ENCODE measurements around the gene CAMK2A. TPM values are rescaled to one million over a fixed set of nuclear protein-coding genes. Genes with fewer than 3 reads are reported as not detected.

CAMK2A gene
- total RNA-seq, 2 donors from 2014 or later = not detected

DNA sequence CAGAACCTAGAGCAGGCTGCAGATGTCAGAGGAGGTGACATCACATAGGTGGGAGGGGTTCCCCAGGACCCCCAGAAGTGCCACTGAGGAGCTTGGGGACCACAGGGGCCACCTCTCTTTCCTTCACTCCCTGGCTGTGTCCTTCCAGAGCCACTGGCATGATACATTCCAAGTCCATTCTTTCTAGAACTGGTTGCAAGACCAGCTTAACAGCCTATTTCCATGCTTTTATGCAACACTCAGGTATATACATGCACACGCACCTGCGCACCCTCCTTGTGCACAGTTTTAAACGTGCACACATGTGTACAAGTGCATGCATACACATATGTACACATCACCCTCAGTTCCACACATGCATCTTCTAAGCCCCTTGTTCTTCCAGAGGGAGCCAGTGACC, 60.0 kb downstream of the CAMK2A start:
- H3K27ac Mint-ChIP-seq = no peak overlapping the region
- H3K9me3 Mint-ChIP-seq = no peaks in the 10 kb centered on the region
- no peak overlapping the region for H3K4me3 Mint-ChIP-seq
- no peaks in the 10 kb centered on the region for H3K4me1 Mint-ChIP-seq (ENCODE audit: low read depth in 2 of 2)
- no peaks in the 10 kb centered on the region for H3K27me3 Mint-ChIP-seq
- no peaks in the 10 kb centered on the region for H3K36me3 Mint-ChIP-seq
- ATAC-seq = no peak
- no peak for DNase-seq (ENCODE audit: low spot score)

DNA sequence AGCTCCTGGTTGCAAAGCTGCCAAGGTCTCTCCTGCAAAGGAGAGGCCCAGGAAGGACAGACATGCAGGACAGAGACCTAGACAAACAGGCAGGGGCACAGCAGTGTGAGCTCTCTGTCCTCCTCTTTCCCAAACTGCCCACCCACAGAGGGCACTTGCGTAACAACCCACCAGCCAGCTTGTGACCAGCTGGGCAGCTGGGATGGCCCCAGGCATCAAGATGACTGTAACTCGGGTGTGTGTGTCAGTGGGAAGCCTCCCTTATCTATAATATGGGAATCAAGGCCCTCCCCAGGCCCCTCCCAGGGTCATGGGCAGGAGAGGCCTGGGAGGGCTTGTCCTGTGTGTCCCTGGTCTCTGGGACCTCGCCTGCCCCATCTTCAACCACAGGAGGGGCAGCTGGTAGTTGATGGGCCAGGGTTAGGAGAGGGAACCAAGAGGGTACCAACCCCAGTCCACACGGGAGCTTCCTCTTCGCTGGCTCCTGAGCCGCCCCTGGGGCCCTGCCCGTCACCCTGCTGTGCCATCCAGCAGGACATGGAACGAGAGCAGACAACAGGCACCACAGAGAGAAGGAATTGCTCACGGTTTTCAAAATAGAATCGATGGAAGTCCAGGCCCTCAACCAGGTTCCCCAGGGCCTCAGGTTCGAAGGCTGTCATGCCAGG, 61.8 kb downstream of the CAMK2A start:
- DNase-seq (ENCODE audit: low spot score) = peak; percentile 13
- no peaks in the 10 kb centered on the region for H3K27me3 Mint-ChIP-seq
- H3K27ac Mint-ChIP-seq = no peak overlapping the region
- no peaks in the 10 kb centered on the region for H3K9me3 Mint-ChIP-seq
- no peak overlapping the region for H3K4me3 Mint-ChIP-seq
- H3K36me3 Mint-ChIP-seq = no peaks in the 10 kb centered on the region
- ATAC-seq = no peak
- H3K4me1 Mint-ChIP-seq (ENCODE audit: low read depth in 2 of 2) = no peaks in the 10 kb centered on the region

DNA sequence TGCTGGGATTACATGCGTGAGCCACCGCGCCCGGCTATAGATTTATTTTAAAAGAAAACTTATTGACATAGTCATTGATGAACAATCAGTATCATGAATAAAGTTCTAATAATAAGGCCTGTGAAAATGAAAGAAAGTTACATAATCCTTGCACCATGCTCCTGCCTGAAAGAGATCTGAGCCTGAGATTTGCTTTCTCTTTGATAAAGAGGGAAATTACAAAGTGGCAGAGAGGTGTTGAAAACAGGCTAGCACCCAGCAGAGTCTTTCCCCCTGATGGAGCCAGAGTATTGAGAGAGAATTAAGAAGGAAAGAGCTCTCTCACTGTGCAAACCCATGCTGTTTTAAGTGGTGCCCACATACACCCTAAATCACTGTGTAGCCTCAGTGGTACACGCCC, 62.5 kb downstream of the CAMK2A start:
- ATAC-seq (no peak), DNase-seq (ENCODE audit: low spot score) (no peak)
- H3K27me3 Mint-ChIP-seq = no peaks in the 10 kb centered on the region
- no peaks in the 10 kb centered on the region for H3K36me3 Mint-ChIP-seq
- H3K4me1 Mint-ChIP-seq (ENCODE audit: low read depth in 2 of 2) = no peaks in the 10 kb centered on the region
- no peak overlapping the region for H3K4me3 Mint-ChIP-seq
- H3K27ac Mint-ChIP-seq = no peak overlapping the region
- H3K9me3 Mint-ChIP-seq = no peaks in the 10 kb centered on the region

DNA sequence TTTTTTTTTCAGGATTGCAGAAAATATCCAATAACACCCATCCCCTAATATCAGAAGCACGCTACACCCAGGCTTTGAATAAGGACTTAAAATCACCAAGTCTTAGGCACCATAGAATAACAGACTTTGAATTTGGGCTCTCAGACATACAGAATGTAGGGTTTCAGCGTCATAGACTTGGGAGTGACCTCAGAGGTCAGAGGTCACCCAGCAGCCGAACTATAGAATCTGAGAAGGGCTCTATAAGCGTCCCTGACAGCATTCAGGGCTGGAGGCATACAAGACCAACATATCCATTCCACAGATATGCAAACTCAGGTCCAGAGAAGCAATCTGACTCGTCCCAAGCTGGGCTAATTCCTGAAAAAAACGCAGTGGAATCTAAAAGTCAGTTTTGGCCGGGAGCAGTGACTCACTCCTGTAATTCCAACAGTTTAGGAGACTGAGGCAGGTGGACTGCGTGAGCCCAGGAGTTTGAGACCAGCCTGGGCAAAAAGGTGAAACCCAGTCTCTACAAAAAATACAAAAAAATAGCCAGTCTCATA, 65.0 kb downstream of the CAMK2A start:
- H3K4me3 Mint-ChIP-seq = no peak overlapping the region
- DNase-seq (ENCODE audit: low spot score) (no peak), ATAC-seq (no peak)
- H3K27ac Mint-ChIP-seq = no peak overlapping the region
- no peaks in the 10 kb centered on the region for H3K9me3 Mint-ChIP-seq
- H3K27me3 Mint-ChIP-seq = peaks cover 0 to 6% of the 10 kb centered on the region in 2 donors
- H3K4me1 Mint-ChIP-seq (ENCODE audit: low read depth in 2 of 2) = no peaks in the 10 kb centered on the region
- H3K36me3 Mint-ChIP-seq = no peaks in the 10 kb centered on the region

DNA sequence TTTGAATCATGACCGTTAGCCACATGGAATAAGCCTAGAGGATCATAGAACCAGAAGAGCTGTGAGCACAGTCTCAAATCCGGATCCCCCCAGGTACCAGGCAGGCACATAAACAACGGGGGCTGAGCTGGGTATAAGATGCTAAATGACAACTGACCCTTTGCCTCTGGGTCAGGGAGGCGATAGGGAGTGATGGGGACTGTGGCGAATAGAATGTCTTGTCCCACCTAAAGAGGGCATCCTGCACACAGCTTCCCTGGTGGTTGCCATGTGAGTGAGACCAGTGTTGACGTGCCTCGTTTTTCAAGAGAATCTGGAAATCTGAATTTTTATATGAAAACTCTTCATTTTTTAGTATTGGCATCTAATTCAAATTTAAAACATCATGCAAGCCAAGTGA, 66.1 kb downstream of the CAMK2A start:
- Mint-ChIP-seq H3K36me3 (no peaks in the 10 kb centered on the region), H3K9me3 (no peaks in the 10 kb centered on the region), H3K4me1 (ENCODE audit: low read depth in 2 of 2) (no peaks in the 10 kb centered on the region), H3K27ac (no peak overlapping the region), H3K4me3 (no peak overlapping the region), H3K27me3 (peaks cover 0 to 6% of the 10 kb centered on the region in 2 donors)
- DNase-seq (ENCODE audit: low spot score) (no peak), ATAC-seq (no peak)

DNA sequence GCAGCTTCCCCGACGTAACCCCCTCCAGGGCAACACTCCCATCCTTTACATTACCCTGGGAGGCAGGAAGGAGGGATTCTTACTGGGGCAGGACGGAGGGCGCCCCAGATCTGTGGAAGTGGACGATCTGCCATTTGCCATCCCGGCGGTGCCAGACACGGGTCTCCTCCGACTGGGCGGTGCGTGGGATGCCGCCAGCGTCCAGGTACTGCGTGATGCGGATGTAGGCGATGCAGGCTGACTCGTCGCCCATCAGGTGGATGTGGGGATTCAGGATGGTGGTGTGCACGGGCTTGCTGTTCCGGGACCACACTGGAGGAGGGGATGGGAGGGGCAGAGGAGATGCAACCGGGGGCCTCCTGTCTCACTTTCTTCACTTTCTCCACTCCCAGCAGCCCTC, 66.7 kb downstream of the CAMK2A start:
- H3K27ac Mint-ChIP-seq = no peak overlapping the region
- ATAC-seq = no peak
- H3K4me1 Mint-ChIP-seq (ENCODE audit: low read depth in 2 of 2) = peaks cover 2 to 3% of the 10 kb centered on the region in 2 donors
- H3K27me3 Mint-ChIP-seq = peaks cover 0 to 8% of the 10 kb centered on the region in 2 donors
- no peak overlapping the region for H3K4me3 Mint-ChIP-seq
- H3K36me3 Mint-ChIP-seq = no peaks in the 10 kb centered on the region
- H3K9me3 Mint-ChIP-seq = no peaks in the 10 kb centered on the region
- no peak for DNase-seq (ENCODE audit: low spot score)

- Mint-ChIP-seq H3K4me3 (no peak overlapping the region), H3K4me1 (ENCODE audit: low read depth in 2 of 2) (peaks cover 3 to 5% of the 10 kb centered on the region in 2 donors), H3K9me3 (no peaks in the 10 kb centered on the region), H3K36me3 (no peaks in the 10 kb centered on the region), H3K27me3 (peaks cover 0 to 17% of the 10 kb centered on the region in 2 donors), H3K27ac (no peak overlapping the region)
- ATAC-seq (no peak), DNase-seq (ENCODE audit: low spot score) (no peak)
Measured at GRCh38 chr5:150221471-150221870, 68.1 kb downstream of the CAMK2A start.

GRCh38 chr5:150219861-150220260, 69.7 kb downstream of the CAMK2A start:
- ATAC-seq (no peak), DNase-seq (ENCODE audit: low spot score) (no peak)
- H3K36me3 Mint-ChIP-seq = no peaks in the 10 kb centered on the region
- H3K27ac Mint-ChIP-seq = no peak overlapping the region
- no peaks in the 10 kb centered on the region for H3K9me3 Mint-ChIP-seq
- peaks cover 3 to 5% of the 10 kb centered on the region in 2 donors for H3K4me1 Mint-ChIP-seq (ENCODE audit: low read depth in 2 of 2)
- H3K4me3 Mint-ChIP-seq = no peak overlapping the region
- peaks cover 0 to 17% of the 10 kb centered on the region in 2 donors for H3K27me3 Mint-ChIP-seq

- Mint-ChIP-seq H3K4me3 (no peak overlapping the region), H3K27ac (no peak overlapping the region), H3K4me1 (ENCODE audit: low read depth in 2 of 2) (peaks cover 3 to 5% of the 10 kb centered on the region in 2 donors), H3K36me3 (no peaks in the 10 kb centered on the region), H3K27me3 (peaks cover 0 to 17% of the 10 kb centered on the region in 2 donors), H3K9me3 (no peaks in the 10 kb centered on the region)
- ATAC-seq (no peak), DNase-seq (ENCODE audit: low spot score) (no peak)
Measured at GRCh38 chr5:150219142-150219541, 70.4 kb downstream of the CAMK2A start.

GRCh38 chr5:150218693-150219035, 70.9 kb downstream of the CAMK2A start:
- no peaks in the 10 kb centered on the region for H3K9me3 Mint-ChIP-seq
- DNase-seq (ENCODE audit: low spot score) (no peak), ATAC-seq (no peak)
- peaks cover 3 to 5% of the 10 kb centered on the region in 2 donors for H3K4me1 Mint-ChIP-seq (ENCODE audit: low read depth in 2 of 2)
- H3K4me3 Mint-ChIP-seq = no peak overlapping the region
- H3K36me3 Mint-ChIP-seq = no peaks in the 10 kb centered on the region
- H3K27me3 Mint-ChIP-seq = peaks cover 0 to 17% of the 10 kb centered on the region in 2 donors
- no peak overlapping the region for H3K27ac Mint-ChIP-seq

- peak; percentile 80 to 83 for ATAC-seq
- H3K27me3 Mint-ChIP-seq = peaks cover 0 to 17% of the 10 kb centered on the region in 2 donors
- H3K4me1 Mint-ChIP-seq (ENCODE audit: low read depth in 2 of 2) = peaks cover 3 to 5% of the 10 kb centered on the region in 2 donors
- no peak overlapping the region for H3K27ac Mint-ChIP-seq
- H3K36me3 Mint-ChIP-seq = no peaks in the 10 kb centered on the region
- H3K9me3 Mint-ChIP-seq = no peaks in the 10 kb centered on the region
- no peak overlapping the region for H3K4me3 Mint-ChIP-seq
- peak; percentile 81 for DNase-seq (ENCODE audit: low spot score)
Measured at GRCh38 chr5:150217873-150218692, 71.5 kb downstream of the CAMK2A start.

DNA sequence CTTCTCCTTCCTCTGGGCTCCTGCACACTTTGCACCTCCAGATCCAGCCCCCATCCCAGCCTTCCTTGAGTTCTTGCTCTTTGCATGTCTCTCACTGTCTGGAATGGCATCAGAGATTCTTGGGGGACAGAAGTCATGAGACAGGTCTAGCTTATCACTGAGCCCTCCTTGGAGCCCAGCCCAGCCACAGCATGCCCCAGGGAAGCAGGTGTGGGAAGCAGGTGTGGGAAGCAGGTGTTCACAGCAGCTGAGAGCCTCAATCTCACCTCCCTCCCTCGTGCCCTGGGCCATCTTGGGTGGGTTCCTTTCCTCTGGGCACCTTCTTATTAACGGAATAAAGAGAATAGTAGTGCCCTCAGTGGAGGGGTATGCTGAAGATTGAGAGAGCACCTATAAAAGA, 72.5 kb downstream of the CAMK2A start:
- peaks cover 3 to 5% of the 10 kb centered on the region in 2 donors for H3K4me1 Mint-ChIP-seq (ENCODE audit: low read depth in 2 of 2)
- DNase-seq (ENCODE audit: low spot score) (no peak), ATAC-seq (no peak)
- H3K9me3 Mint-ChIP-seq = no peaks in the 10 kb centered on the region
- no peak overlapping the region for H3K4me3 Mint-ChIP-seq
- H3K27me3 Mint-ChIP-seq = peaks cover 0 to 20% of the 10 kb centered on the region in 2 donors
- no peak overlapping the region for H3K27ac Mint-ChIP-seq
- no peaks in the 10 kb centered on the region for H3K36me3 Mint-ChIP-seq

DNA sequence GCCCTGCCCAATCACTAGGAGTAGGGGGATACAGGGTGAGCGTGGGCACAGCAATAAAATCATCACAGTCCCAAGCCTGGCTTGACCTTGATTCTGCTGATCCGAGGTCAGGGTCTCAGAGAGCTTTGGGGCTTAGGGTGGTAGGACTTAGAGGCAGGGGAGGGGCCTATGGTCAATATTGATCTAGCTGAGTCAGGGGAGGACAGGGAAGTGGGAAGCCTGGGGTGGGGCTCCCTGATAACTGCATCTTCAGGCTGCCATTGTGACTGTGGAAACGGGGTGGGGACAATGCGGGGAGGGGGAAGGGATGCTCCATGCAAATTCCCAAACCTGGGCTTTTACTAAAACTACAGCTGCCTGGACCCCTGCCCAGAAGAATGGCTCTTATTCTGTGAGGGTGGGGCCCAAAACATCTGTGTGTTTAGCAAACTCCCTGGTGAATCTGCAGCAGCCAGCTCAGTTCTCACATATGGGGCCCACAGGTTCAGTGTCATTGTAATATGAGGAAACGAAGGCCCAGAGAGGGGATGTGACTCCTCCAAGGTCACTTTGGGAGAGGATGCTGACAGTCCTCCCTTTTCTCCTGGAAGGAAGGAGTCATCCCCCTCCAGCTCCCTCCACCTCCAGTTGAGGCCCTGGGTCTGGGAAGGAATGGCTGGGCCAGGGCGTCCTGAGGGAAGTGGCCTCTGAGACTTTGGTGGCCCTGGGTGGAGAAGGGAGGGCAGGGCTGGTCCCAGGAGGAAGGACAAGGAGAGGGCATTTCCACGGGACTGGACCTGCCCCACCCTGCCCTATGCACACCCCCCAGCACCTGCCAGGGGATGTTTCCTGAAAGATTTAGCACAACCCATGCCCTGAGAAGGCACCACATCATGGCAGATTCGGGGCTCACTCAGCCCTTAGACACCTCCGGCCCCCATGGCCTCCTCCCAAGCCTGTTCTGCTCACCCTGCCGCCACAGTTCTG, 73.3 kb downstream of the CAMK2A start:
- Mint-ChIP-seq H3K9me3 (no peaks in the 10 kb centered on the region), H3K4me1 (ENCODE audit: low read depth in 2 of 2) (peaks cover 3 to 5% of the 10 kb centered on the region in 2 donors), H3K36me3 (no peaks in the 10 kb centered on the region), H3K4me3 (no peak overlapping the region), H3K27ac (no peak overlapping the region), H3K27me3 (peaks cover 0 to 22% of the 10 kb centered on the region in 2 donors)
- DNase-seq (ENCODE audit: low spot score) (no peak), ATAC-seq (no peak)
